HG03039 (cell line): Measurements from ENCODE around the gene RPS25.
A peak's percentile ranks its signal among the peaks of the same experiment; 100 is the strongest.
"Not testable (repeated sequence)": the region's sequence is repeated elsewhere in the genome, so short reads cannot be mapped to it uniquely, and the experiment has no call there.

Experiments
- ATAC-seq: cut with Tn5 transposase; IDR thresholded peaks from one replicate; pipeline ENCODE4 v1.9.1; 2021; ENCODE audit warnings: mild to moderate bottlenecking, moderate library complexity; ENCODE audit not compliant: unreplicated experiment

Gene RPS25

GRCh38 chr11:119017377-119017776, 766 bp downstream of the RPS25 start:
- ATAC-seq = not testable (repeated sequence)

- ATAC-seq = no peak
These were observed 1.7 kb downstream of the RPS25 start for GRCh38 chr11:119016216-119017009.

- ATAC-seq = no peak
These were observed 3.0 kb downstream of the RPS25 start for GRCh38 chr11:119015054-119015611.

- ATAC-seq = no peak
These were observed 3.8 kb downstream of the RPS25 start for GRCh38 chr11:119014209-119014924.

- no peak for ATAC-seq
These were observed 5.4 kb downstream of the RPS25 start for GRCh38 chr11:119012629-119013170.

- no peak for ATAC-seq
These were observed 6.6 kb downstream of the RPS25 start for GRCh38 chr11:119011476-119012053.

GRCh38 chr11:119006656-119007055, 11.5 kb downstream of the RPS25 start:
- ATAC-seq = no peak

- ATAC-seq = no peak
These were observed 17.2 kb downstream of the RPS25 start for GRCh38 chr11:119000906-119001305.

- ATAC-seq = no peak
These were observed 19.3 kb downstream of the RPS25 start for GRCh38 chr11:118998822-118999221.

- no peak for ATAC-seq
These were observed 19.8 kb downstream of the RPS25 start for GRCh38 chr11:118998388-118998717.

GRCh38 chr11:118997627-118998387, 20.3 kb downstream of the RPS25 start, which contains the start of gene CENATAC:
CENATAC (plus strand) TSS chr11:118998138; CDS start chr11:118998198, 60 bp downstream.
- ATAC-seq = peak; percentile 80

GRCh38 chr11:118996926-118997626, 21.1 kb downstream of the RPS25 start:
- peak; percentile 4 for ATAC-seq

- ATAC-seq = not testable (repeated sequence)
These were observed 26.6 kb downstream of the RPS25 start for GRCh38 chr11:118991486-118992038.

GRCh38 chr11:118988280-118988679, 29.9 kb downstream of the RPS25 start:
- no peak for ATAC-seq

- no peak for ATAC-seq
These were observed 33.3 kb downstream of the RPS25 start for GRCh38 chr11:118984825-118985224.

GRCh38 chr11:118984337-118984736, 33.8 kb downstream of the RPS25 start:
- not testable (repeated sequence) for ATAC-seq

GRCh38 chr11:118980191-118980881, 37.8 kb downstream of the RPS25 start:
- no peak for ATAC-seq

- ATAC-seq = no peak
These were observed 38.7 kb downstream of the RPS25 start for GRCh38 chr11:118979434-118979833.
